Ovary (tissue), 9 donors: ENCODE results near the gene PRSS27. TPM values are rescaled to one million over a fixed set of nuclear protein-coding genes. Genes with fewer than 3 reads are reported as not detected.

Source experiments
- DNase-seq, 5 donors: peaks; one replicate each; pipeline ENCODE4 v3.0.0-alpha.2; 2019 to 2020
- H3K27ac ChIP-seq, 2 donors: fragments of 200-600 bp; one replicate each; pipeline versions ENCODE4 v1.5.1 to v1.8.0; 2019 to 2022
- H3K27me3 ChIP-seq: fragments of 200-600 bp; one replicate; pipeline ENCODE4 v1.8.0; 2022
- H3K36me3 ChIP-seq: fragments of 200-600 bp; sonication (generic); one replicate; pipeline ENCODE4 v1.5.1; 2019
- H3K4me1 ChIP-seq: one replicate; pipeline ENCODE4 v1.8.1; 2013; ENCODE audit warnings: mild to moderate bottlenecking, moderate library complexity; ENCODE audit not compliant: insufficient read depth
- H3K4me3 ChIP-seq: fragments of 200-600 bp; sonication (generic); one replicate; pipeline ENCODE4 v1.5.1; 2017
- H3K9me3 ChIP-seq, 2 donors: fragments of 200-600 bp in 1 of 2; sonication (generic) in 1 of 2; one replicate each; pipeline versions ENCODE4 v1.5.1 to v1.8.1; 2013 to 2019; ENCODE audit warnings: mild to moderate bottlenecking in 1 of 2, moderate library complexity in 1 of 2
- EP300 ChIP-seq: sonication (generic); formaldehyde crosslinking; IDR thresholded peaks from one replicate; pipeline ENCODE4 v1.6.1; 2017; ENCODE audit warnings: antibody characterized with exemption
- POLR2A ChIP-seq: fragments of 450-650 bp; IDR thresholded peaks from one replicate; pipeline ENCODE4 v1.6.1; 2017; ENCODE audit warnings: antibody characterized with exemption, mild to moderate bottlenecking, moderate library complexity
- WGBS, 3 donors: extraction: QIAGEN DNeasy Blood & Tissue Kit in 1 of 3; methylation state at CpG; one replicate each; pipeline versions ENCODE4 v1.1.5 to v1.1.7; 2013 to 2017; 5-methylcytosine and 5-hydroxymethylcytosine counted together
- intact Hi-C, 4 donors: fragments of 100-400 bp; cut with DNase I; formaldehyde crosslinking; loops; one replicate each; pipeline versions ENCODE4 v1.11.0 to v1.15.1; 2022 to 2023
- polyA plus RNA-seq, 2 donors: library from polyadenylated mRNA; stranded (reverse); fragments of 200-250 nt in 1 of 2; fragments of 350-450 nt in 1 of 2; fragmentation: Illumina TruSeq in 1 of 2; extraction: RNeasy Lipid Tissue Mini Kit (QIAGEN cat#74804) in 1 of 2; gene quantifications; one replicate each; pipeline ENCODE4 v1.2.3, GENCODE V29; 2013 to 2014
- total RNA-seq, 7 donors: library from RNA; depleted of rRNA in 2 of 7; stranded (reverse); fragments of >200 nt in 2 of 7; fragmentation: NEBNext Ultra II Directional in 3 of 7; extraction: Animal tissue kit (Norgen Biotek cat#: 25700) in 3 of 7; gene quantifications; one replicate each; pipeline versions ENCODE4 v1.1.0 to v1.2.4, GENCODE V29; 2016 to 2023
- TF ChIP-seq, protein P1 (sequence below), 3 donors: fragments of 450-650 bp in 2 of 3; fragments of 200-600 bp in 1 of 3; IDR thresholded peaks; one replicate each; pipeline versions ENCODE4 v1.5.1 to v1.8.0; 2016 to 2022; ENCODE audit warnings: antibody characterized with exemption in 3 of 3, mild to moderate bottlenecking in 1 of 3
- donor health status: DM: no; HTN: no; CAD: no; lungs with moderate emphysema.
- donor health status: DM: no; HTN: no; CAD: no.
- donor health status: Bipolar disorder and iron deficiency.
- donor health status: DM: yes; HTN: yes; CAD: no.
- donor health status: DM: no; HTN: no; CAD: no.
- donor health status: DM: yes; HTN: yes; CAD: no.

PRSS27 gene
- total and polyA plus RNA-seq, 9 donors: 0.46 to 1.3 (median 1.1) TPM; not detected in 1

DNA sequence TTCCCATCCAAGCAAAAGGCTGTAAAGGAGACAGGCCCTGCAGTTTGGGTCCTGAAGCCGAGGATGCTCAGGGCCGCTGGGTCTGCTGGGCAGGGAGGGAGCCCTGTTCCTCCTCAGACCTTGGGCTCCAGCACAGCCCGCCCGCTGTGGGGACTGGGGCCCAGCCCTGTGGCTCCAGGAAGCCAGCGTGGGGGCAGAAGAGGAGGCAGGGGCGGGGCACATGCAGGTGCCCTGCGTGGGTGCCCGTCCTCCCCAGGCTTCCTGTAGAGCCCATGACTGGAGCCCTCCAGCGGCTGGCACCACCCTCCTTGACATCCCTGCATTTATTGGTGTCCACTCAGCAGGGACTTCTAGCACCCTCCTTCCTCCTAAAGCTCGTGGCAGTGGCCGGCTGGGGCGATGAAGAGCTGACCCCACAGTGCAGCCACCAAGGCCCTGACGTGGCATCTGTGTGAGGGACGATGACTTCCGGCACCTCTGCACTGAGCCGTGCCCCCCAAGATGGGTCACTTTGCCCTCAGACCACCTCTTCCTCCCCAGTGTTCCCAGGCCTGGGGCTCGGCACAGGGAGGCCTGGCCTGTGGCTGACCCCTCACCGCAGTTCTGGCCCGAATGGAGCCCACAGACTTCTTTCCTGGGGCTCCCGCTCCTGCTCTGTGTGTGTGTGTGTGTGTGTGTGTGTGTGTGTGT, 9.9 kb downstream of the PRSS27 start:
- peak in 2 of 5 donors; percentile 13 for DNase-seq
- WGBS, 3 donors: 83 to 85% (median 84%) methylated on average over 17 to 20 of the region's 20 CpGs
- Histone ChIP-seq H3K27ac (no peak overlapping the region), H3K36me3 (no peaks in the 10 kb centered on the region), H3K4me3 (no peak overlapping the region), H3K9me3 (no peaks in the 10 kb centered on the region), H3K4me1 (no peaks in the 10 kb centered on the region), H3K27me3 (no peaks in the 10 kb centered on the region)
- intact Hi-C loops: loop anchor here in 1 of 4 donors (10.0 kb wide), 1 partner anchor 55 kb away; no protein-coding TSS in a partner anchor
- TF ChIP-seq EP300 (no peak), POLR2A (no peak)
- TF ChIP-seq, protein P1, sequence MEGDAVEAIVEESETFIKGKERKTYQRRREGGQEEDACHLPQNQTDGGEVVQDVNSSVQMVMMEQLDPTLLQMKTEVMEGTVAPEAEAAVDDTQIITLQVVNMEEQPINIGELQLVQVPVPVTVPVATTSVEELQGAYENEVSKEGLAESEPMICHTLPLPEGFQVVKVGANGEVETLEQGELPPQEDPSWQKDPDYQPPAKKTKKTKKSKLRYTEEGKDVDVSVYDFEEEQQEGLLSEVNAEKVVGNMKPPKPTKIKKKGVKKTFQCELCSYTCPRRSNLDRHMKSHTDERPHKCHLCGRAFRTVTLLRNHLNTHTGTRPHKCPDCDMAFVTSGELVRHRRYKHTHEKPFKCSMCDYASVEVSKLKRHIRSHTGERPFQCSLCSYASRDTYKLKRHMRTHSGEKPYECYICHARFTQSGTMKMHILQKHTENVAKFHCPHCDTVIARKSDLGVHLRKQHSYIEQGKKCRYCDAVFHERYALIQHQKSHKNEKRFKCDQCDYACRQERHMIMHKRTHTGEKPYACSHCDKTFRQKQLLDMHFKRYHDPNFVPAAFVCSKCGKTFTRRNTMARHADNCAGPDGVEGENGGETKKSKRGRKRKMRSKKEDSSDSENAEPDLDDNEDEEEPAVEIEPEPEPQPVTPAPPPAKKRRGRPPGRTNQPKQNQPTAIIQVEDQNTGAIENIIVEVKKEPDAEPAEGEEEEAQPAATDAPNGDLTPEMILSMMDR (IDR thresholded peaks at IDR 0.05): no peak

DNA sequence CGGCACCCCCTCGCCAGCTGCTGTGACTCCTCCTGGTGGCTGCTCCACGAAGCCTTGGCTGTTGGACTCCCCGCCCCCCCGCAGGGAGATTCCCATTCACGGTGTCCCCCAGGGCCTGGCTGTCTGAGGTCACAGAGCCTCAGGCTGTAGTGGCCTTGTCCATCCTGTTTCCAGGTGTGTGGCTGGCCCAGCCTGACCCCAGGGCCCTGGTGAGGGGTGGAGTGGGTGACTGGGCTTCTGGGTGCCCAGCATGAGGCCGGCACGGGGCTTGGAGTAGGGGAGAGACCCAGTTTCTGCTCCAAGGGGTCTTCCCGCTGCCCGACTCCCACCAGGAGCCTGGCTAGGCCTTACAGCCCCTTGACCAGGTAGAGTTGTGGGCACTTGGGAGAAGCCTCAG, 10.4 kb downstream of the PRSS27 start:
- no peaks in the 10 kb centered on the region for H3K9me3 ChIP-seq
- no peak overlapping the region for H3K4me3 ChIP-seq
- H3K27me3 ChIP-seq: no peaks in the 10 kb centered on the region
- intact Hi-C loops: no loop called here
- peak in 3 of 5 donors; percentile 15 to 28 (median 16) for DNase-seq
- H3K4me1 ChIP-seq: no peaks in the 10 kb centered on the region
- TF ChIP-seq, protein P1 (IDR thresholded peaks at IDR 0.05): no peak
- TF ChIP-seq EP300 (no peak), POLR2A (no peak)
- no peaks in the 10 kb centered on the region for H3K36me3 ChIP-seq
- 91 to 92% (median 91%) methylated on average over 10 of the region's 10 CpGs for WGBS, 3 donors
- no peak overlapping the region for H3K27ac ChIP-seq

DNA sequence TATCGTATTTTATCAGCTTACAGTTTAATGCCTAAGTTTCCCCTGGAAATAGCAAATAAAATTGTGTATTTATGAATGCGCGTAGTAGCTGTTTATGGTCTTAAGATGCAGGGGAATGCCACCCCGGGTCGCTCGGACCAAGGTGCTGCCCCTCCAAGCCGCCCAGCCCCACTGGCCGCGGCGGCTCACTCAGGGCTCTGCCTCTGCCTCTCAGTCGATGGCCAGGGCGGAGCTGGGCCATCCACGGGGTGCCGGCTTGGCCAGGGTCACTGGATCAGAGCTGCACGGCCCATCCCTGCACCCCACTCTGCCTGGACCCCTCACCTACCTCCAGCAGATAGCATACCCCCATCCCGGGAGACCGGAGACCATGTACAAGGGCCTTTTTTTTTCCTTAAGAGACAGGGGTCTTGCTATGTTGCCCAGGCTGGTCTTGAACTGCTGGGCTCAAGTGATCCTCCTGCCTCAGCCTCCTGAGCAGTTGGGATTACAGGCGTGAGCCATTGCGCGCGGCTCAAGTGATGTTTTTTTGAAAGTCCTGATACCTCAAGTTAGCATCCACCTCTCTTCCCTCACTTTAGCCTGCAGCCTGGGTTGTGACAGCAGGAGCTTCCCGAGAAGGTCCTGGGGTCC, 11.0 kb downstream of the PRSS27 start:
- no peak for DNase-seq
- Histone ChIP-seq H3K36me3 (no peaks in the 10 kb centered on the region), H3K9me3 (no peaks in the 10 kb centered on the region), H3K4me1 (no peaks in the 10 kb centered on the region), H3K27ac (no peak overlapping the region), H3K4me3 (no peak overlapping the region), H3K27me3 (no peaks in the 10 kb centered on the region)
- TF ChIP-seq EP300: no peak
- TF ChIP-seq, protein P1 (IDR thresholded peaks at IDR 0.05): no peak
- TF ChIP-seq POLR2A: no peak
- 91 to 94% (median 94%) methylated on average over 21 to 22 of the region's 22 CpGs for WGBS, 3 donors
- intact Hi-C loops: no loop called here

DNA sequence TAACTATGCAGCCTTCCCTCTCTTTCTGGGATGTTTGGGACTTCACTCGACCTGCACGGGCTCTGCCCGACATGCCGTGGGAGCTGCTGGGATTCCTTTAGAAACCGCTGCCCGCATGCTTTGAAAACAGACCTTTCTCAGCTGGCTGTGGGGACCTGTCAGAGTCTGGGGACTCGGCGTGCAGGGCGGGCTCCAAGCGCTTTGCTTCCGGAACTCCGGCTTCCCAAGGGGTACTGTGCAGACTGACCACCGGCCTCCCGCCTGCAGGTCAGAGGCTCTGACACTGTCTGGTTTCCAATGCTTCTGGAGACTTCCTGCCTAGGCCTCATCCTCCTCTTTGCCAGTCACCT, 11.8 kb downstream of the PRSS27 start:
- intact Hi-C loops: no loop called here
- Histone ChIP-seq H3K27me3 (no peaks in the 10 kb centered on the region), H3K4me1 (no peaks in the 10 kb centered on the region), H3K27ac (no peak overlapping the region), H3K4me3 (no peak overlapping the region), H3K9me3 (no peaks in the 10 kb centered on the region), H3K36me3 (no peaks in the 10 kb centered on the region)
- 86 to 92% (median 87%) methylated on average over 14 of the region's 14 CpGs for WGBS, 3 donors
- DNase-seq: no peak
- no peak for TF ChIP-seq POLR2A
- no peak for TF ChIP-seq EP300
- TF ChIP-seq, protein P1 (IDR thresholded peaks at IDR 0.05): no peak
